Measurements from ENCODE around the gene GEMIN4. TPM values are rescaled to one million over a fixed set of nuclear protein-coding genes. Genes with fewer than 3 reads are reported as not detected.

The GEMIN4 gene
- total RNA-seq, 1 donor from 2014 or later: 7.4 TPM

- DNase-seq (ENCODE audit: low spot score): no peak
- no peak for ATAC-seq
Observed at GRCh38 chr17:745406-745805, 6.7 kb downstream of the GEMIN4 start.

GRCh38 chr17:744937-745336, 7.1 kb downstream of the GEMIN4 start:
- ATAC-seq: peak; percentile 71
- DNase-seq (ENCODE audit: low spot score): no peak

- DNase-seq (ENCODE audit: low spot score): no peak
- ATAC-seq: no peak
Observed at GRCh38 chr17:743139-743538, 8.9 kb downstream of the GEMIN4 start.

GRCh38 chr17:742147-742793, 9.8 kb downstream of the GEMIN4 start:
- no peak for DNase-seq (ENCODE audit: low spot score)

GRCh38 chr17:740240-741017, 11.6 kb downstream of the GEMIN4 start:
- ATAC-seq: peak; percentile 30
- DNase-seq (ENCODE audit: low spot score): no peak

More at GRCh38 chr17:742147-742793, 9.8 kb downstream of the GEMIN4 start:
- ATAC-seq: no peak

GRCh38 chr17:737561-738113, 14.4 kb downstream of the GEMIN4 start:
- no peak for ATAC-seq

GRCh38 chr17:733743-734142, 18.3 kb downstream of the GEMIN4 start:
- DNase-seq (ENCODE audit: low spot score): no peak

More at GRCh38 chr17:737561-738113, 14.4 kb downstream of the GEMIN4 start:
- DNase-seq (ENCODE audit: low spot score): no peak

GRCh38 chr17:732902-733720, 19.0 kb downstream of the GEMIN4 start:
- DNase-seq (ENCODE audit: low spot score): no peak
- ATAC-seq: peak; percentile 69

More at GRCh38 chr17:733743-734142, 18.3 kb downstream of the GEMIN4 start:
- no peak for ATAC-seq

GRCh38 chr17:732067-732901, 19.8 kb downstream of the GEMIN4 start, which contains the start of gene TLCD3A:
Gene TLCD3A, plus strand, starts transcription at chr17:732596. Its CDS starts 52 bp downstream, at chr17:732648.
- ATAC-seq: peak; percentile 89
- peak; percentile 78 for DNase-seq (ENCODE audit: low spot score)

- DNase-seq (ENCODE audit: low spot score) (no peak), ATAC-seq (no peak)
Observed at GRCh38 chr17:731644-732066, 20.4 kb downstream of the GEMIN4 start.

GRCh38 chr17:728911-729310, 23.2 kb downstream of the GEMIN4 start:
- DNase-seq (ENCODE audit: low spot score) (no peak), ATAC-seq (no peak)

- ATAC-seq (no peak), DNase-seq (ENCODE audit: low spot score) (no peak)
Observed at GRCh38 chr17:726271-726919, 25.7 kb downstream of the GEMIN4 start.

- DNase-seq (ENCODE audit: low spot score) (no peak), ATAC-seq (no peak)
Observed at GRCh38 chr17:725746-726145, 26.3 kb downstream of the GEMIN4 start.

- no peak for ATAC-seq
- DNase-seq (ENCODE audit: low spot score): no peak
Observed at GRCh38 chr17:725084-725483, 27.0 kb downstream of the GEMIN4 start.

GRCh38 chr17:721540-721937, 30.5 kb downstream of the GEMIN4 start:
- ATAC-seq: no peak
- DNase-seq (ENCODE audit: low spot score): no peak

- no peak for ATAC-seq
- DNase-seq (ENCODE audit: low spot score): no peak
Observed at GRCh38 chr17:720706-721539, 31.1 kb downstream of the GEMIN4 start.

- no peak for ATAC-seq
Observed at GRCh38 chr17:718075-718474, 34.0 kb downstream of the GEMIN4 start.

GRCh38 chr17:708132-708531, 43.9 kb downstream of the GEMIN4 start:
- ATAC-seq (no peak), DNase-seq (ENCODE audit: low spot score) (no peak)

More at GRCh38 chr17:718075-718474, 34.0 kb downstream of the GEMIN4 start:
- no peak for DNase-seq (ENCODE audit: low spot score)

GRCh38 chr17:705863-706262, 46.2 kb downstream of the GEMIN4 start:
- DNase-seq (ENCODE audit: low spot score): no peak

More at GRCh38 chr17:705863-706262, 46.2 kb downstream of the GEMIN4 start:
- ATAC-seq: no peak

Data from left lobe of liver (tissue), 2 donors.